HG02852 (cell line): ENCODE data around the gene RAD51B.
"Not testable (repeated sequence)": the region's sequence is repeated elsewhere in the genome, so short reads cannot be mapped to it uniquely, and the experiment has no call there.

Source experiments
- ATAC-seq: cut with Tn5 transposase; IDR thresholded peaks from one replicate; pipeline ENCODE4 v1.9.1; 2021; ENCODE audit warnings: mild to moderate bottlenecking, moderate library complexity; ENCODE audit not compliant: unreplicated experiment

Gene RAD51B

DNA sequence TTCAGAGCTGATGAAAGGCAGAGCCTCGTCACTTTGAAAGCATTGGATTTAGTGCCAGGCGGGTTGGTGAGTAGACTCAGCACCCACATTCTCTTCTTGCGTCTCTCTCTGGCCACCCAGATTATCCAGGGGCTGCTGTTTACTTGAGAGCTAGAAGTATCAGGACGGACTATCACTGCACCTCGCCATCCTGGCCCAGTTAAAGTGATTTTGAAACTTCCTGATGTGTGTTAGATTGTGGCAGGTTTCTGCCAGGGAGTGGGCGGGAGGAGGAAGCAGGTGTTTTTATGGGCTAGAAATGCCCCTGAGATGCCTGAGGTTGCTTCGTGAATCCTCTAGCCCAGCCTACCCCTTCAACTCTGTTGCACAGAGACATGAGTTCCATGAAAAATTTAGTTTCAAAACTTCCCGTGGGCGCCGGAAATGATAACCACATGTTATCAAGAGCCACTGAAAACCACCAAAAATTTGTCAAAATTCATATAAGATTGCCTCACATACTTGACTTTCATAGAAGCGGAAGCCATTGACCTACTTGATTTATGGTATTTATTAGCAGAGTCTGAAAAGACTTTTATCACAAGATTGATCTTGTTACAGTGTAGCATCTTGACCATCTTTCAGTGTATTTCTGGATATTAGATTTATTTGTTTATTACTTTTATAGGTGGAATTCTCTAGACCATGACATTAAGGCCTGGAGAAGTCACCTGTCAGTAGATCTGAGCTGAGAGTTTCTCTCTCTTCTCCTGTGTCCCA is 466.0 kb downstream of the RAD51B start:
- ATAC-seq = no peak

DNA sequence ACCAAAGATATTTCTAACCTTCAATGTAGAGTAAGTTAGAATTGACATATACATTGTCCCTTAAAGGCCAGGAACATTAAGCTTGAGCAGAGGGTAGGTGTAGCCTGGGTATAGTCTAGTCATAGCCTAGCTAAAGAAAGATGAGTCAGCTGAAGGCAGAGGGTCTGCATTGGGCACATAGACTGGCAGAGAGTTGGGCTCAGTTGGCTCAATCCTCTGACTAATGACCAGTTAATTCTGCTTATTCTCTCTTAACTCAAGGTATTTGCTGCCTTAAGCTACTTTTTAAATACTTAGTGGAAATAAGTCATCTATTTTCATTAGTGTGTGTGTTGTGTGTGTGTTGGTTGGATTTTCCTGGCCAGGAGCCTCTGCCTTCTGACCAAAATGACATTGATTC is 467.1 kb downstream of the RAD51B start:
- no peak for ATAC-seq

DNA sequence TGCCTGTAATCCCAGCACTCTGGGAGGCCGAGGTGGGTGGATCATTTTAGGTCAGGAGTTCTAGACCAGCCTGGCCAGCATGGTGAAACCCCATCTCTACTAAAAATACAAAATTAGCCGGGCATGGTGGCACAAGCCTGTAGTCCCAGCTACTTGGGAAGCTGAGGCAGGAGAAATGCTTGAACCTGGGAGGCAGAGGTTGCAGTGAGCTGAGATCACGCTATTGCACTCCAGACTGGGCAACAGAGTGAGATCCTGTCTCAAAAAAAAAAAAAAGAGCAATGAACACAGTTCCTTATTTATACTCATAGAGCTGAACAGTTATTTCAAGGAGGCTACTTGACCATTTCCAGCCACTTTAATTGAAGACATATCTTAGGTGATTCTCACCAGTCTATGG is 469.9 kb downstream of the RAD51B start:
- ATAC-seq = not testable (repeated sequence)

DNA sequence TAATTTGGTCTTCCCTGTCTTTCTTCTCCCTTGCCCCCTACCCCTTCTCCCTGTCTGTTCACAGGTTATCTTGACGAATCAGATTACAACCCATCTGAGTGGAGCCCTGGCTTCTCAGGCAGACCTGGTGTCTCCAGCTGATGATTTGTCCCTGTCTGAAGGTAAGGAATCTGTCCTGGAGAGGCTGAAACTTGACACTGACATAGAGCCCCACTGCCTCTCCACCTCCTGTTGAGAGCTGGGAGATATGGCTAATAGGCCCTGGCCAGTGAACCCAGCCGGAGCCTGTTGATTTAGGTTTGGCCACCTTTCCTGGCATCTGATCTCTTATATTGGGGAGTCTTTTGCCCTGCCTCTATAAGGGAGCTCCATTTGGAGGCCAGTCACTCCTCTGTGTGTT is 472.2 kb downstream of the RAD51B start:
- no peak for ATAC-seq

DNA sequence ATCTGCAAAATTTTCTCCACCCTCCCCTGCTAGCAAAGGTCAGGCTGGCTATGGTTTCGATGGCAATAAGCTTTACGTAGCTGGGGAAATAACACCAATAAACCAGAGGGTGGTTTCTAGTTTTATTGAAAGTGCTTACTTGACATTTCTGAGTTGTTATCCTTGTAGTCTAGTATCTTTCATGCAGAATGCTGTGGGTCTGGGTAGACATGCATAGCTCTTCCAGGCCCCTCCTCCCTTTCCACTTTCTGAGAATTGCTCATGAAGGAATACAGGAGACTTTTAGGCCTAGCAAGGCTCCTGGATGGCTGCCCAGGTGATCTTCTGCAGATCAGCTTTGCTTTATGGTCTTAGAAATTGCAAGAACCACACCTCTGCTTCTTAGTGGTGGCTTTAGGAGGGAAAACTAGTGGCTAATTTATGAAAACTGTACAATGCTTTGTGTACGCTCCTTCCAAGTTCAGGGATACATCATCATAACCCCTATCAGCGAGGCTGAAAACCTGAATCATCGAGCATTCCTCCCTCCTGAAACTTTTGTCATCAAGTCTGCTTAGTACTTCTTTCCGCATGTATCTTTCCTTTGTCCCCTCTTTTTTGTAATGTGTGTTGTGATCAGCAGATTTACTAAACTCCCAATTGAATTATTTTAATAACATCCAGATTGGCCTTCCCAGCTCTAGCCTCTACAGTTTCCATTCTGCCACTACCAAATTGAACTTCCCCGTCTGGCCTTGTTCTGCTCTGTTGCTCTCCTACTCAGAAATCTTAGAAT is 473.0 kb downstream of the RAD51B start:
- no peak for ATAC-seq

DNA sequence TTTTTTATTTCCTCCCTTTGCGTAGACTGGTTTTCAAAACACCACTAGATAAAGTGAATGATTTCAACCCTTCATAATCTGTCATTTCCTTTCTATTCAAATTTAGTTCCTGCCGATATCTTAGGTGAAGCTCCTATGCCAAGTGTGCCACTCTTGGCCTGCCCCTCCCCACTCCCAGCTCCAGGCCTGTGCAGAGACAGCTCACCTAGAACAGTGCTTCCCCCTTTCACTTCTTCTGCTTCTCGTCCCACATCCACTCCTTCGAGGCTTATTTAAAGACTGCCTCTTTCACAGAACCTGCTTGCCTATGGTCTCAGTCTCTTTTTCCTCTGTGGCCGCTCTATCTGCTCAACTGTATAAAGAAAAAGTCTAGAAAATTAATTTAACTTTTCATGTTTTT is 473.8 kb downstream of the RAD51B start:
- ATAC-seq = no peak

DNA sequence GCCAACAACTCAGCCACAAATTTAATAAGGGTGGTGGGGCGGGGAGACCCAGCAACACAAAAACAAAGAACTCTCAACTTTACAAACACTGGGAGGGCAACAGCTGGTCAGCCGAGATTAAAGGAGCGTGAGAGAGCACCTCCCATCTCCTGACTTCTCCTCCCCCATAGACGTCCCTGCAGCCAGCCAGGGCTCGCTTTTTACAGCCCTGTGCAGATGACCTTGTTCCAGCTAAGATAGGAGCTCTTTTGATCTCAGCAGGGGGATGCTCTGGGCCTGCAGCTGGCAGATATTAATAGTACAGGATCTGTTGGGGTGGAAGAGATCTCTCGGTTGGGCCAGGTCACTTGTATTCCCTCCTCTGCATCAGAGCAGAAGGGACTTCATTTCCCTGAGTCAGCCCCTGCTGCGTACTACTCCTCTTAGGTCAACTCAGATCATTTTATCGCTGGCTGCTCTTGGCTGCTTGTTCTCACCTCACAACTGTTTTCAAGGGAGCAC is 475.8 kb downstream of the RAD51B start:
- ATAC-seq = no peak

DNA sequence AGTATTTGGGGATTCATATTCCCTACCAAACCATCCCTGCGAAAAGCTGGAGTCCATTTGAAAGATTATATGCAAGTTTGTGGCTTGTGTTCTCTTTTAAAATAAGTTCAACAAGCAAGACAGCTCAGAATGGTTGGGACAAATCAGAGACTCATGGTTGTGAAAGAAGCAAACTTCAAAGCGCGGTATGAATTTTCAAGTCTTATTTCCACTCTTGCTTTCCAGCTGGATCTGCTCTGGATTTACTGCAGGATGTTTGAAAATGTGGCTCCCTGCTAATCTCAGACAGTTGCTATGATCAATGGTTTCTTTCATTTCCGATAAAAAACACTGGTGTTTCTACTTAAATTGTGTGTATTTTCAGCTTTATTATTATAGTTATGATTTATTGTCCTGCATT is 477.5 kb downstream of the RAD51B start:
- ATAC-seq = no peak

DNA sequence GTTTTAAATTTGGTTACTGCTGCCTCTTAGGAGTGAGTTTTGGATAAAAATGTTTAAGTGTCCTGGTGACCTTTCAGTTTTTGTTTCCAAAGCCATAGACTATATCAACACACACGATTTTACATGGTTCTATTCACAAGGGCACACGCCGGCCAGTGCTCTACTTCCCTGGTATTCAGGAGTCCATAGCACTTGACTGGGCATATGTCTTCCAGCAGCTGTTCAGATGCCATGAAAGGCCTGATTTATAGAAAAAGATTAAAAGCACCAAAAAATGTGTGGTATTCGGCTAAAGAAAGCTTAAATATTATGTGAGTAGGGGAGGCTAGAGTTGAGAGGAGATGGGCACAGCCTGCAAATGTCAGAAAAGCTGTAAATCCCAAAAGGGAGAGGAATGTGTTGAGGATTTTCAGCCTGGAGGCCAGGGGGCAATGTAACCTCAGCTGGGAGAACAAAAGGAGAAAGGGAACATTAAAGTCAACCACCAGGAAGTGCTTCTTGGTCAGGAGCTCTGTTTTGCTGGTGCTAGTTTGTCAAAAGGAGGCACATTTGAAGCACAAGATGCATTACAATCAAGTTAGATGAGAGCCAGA is 478.4 kb downstream of the RAD51B start:
- no peak for ATAC-seq

DNA sequence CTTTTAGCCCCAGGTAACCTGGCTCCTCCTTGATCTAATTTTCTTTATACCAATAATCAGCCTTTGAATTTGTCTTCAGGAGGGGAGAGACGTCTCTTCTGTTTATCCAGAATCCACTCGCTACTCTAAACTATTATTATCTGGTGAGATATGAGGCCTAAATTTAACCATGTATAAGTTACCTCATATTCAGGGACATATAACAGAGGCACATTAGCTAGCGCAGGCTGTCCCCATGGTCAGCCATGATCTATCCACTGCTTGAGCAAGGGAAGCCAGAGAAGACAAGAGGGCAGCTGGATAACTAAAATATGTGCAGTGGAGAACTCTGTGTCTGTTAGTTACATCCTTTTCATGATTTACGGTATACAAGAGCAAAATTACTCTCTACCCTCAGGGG is 481.0 kb downstream of the RAD51B start:
- no peak for ATAC-seq

DNA sequence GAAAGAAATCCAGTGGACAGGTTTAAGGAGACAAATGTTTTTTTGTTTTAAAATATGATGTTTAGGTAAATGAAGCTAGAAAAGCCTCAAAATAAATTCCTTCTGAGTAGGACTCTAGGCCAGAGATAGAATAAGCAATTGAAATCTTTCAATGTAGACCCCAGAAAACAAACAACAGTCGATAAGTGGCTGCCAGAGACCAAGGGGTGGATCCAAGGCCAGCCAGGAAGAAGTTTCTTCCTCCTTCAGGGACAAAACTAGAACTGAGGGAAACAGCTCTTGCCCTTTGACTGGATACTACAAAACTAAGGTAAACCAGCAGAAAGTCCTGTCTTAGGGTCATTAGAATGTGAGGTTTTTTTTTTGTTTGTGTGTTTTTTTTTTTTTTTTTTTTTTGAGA is 481.6 kb downstream of the RAD51B start:
- ATAC-seq = no peak

DNA sequence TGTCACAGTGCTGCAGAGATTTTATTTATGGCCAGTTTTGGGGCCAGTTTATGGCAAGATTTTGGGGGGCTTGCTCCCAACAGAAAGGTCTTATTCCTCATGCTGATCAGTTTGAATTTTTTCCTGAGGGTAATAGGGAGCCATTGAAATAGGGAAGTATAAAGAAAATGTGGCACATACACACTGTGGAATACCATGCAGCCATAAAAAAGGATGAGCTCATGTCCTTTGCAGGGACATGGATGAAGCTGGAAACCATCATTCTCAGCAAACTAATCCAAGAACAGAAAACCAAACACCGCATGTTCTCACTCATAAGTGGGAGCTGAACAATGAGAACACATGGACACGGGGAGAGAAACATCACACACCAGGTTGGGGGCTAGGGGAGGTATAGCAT is 483.4 kb downstream of the RAD51B start:
- ATAC-seq = not testable (repeated sequence)

DNA sequence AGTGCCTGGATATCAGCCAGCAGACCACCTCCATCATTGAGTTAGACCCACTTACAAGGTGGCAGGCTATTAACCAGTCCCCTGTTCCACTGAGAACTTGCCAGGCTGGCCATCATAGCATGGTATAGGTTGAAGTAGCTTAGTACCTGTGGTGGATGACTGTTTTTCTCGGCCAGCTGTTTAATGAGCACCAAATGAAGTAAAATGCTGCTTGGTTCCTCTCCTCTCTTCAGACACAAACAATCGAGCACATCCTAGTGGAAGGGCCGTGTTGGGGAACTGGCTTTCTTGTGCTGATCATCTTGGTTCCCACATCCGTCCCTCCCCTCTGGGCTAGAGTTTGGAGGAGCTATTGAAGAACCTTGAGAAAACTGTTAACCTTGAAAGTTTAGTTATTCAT is 486.2 kb downstream of the RAD51B start:
- no peak for ATAC-seq

DNA sequence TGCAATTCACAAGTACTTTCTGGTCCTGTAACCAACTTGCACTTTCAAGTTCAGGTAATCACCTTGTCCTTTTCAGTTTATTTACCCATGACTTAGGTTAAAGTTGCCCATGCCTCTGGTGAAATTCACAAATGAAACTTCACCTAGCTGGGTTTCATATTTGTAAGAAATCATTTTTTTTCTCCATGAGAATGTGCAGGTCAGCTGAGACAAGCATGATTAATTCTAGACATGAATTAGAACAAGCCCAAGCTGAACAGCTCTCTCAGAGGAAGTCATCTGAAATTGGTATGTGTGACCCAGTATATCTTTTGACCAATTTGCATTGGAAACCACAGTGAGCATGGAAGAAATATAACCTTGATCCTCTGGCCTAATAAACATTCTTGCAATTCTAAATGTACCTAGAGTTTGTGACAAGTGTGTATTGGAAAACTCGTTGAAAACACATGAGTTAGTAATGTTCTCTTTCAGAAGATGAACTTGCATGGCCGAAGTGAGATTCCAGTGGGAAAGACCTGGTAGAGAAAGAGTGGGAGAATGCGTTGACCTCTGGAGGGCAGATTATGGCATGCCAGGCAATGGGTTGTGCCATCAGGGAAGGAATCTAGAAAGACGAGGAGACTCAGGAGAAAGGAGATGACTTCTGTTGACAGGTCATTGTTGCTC is 486.8 kb downstream of the RAD51B start:
- no peak for ATAC-seq

DNA sequence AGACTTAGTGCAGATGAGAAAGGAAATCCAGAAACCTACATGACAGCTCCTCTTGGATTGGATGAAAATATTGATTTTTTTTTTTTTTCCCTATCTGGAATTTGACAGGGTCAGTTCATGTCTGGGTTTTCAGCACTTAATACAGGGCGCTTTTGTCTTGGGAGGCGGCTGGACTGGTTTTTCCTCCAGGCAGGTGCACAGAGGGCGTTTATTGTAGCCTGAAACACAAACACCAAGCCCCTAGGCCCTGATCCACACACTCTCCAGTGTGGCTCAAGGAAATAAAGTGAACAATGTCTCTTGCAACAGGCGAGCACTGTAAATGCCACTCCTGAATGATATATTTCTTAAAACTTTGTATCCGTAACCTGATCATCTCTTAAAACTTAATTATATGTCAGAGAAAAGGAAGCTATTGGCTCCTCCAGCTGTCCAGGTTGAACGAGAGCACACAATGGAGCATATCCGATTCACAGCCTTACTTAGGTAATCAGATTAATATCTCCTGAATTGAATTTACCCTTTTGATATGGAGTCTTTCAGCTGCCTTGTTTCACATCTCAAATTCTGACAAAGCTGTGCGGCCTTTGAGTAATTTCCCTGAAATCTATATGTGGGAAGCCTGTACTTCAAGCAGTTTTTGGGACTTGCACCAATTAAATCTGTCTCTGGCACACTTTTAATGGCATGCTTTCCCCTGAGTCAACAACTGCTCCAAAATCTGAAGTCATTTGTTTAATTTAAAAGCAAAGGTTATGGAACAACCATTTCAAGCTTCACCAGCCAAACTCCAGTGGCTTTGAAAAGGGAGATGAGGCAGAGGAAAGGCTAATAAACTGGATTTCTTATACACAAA is 487.6 kb downstream of the RAD51B start:
- no peak for ATAC-seq

DNA sequence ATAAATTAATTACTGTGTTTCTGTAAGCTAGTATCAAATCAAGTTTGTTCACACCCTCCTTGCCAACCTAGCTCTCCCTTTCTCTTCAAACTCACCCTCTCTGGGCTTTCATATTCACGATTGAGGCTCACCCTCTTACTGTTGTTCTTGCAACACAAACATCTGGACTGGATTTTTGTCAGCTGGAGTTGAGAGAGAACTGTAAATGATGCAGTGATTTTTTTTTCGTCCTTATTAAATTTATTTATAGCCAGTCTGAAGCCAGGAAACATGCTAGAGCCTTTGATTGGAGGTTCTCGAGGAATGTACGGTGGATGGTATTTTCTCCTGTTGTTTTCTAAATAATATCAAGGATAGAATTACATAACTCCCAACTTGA is 488.2 kb downstream of the RAD51B start:
- no peak for ATAC-seq

DNA sequence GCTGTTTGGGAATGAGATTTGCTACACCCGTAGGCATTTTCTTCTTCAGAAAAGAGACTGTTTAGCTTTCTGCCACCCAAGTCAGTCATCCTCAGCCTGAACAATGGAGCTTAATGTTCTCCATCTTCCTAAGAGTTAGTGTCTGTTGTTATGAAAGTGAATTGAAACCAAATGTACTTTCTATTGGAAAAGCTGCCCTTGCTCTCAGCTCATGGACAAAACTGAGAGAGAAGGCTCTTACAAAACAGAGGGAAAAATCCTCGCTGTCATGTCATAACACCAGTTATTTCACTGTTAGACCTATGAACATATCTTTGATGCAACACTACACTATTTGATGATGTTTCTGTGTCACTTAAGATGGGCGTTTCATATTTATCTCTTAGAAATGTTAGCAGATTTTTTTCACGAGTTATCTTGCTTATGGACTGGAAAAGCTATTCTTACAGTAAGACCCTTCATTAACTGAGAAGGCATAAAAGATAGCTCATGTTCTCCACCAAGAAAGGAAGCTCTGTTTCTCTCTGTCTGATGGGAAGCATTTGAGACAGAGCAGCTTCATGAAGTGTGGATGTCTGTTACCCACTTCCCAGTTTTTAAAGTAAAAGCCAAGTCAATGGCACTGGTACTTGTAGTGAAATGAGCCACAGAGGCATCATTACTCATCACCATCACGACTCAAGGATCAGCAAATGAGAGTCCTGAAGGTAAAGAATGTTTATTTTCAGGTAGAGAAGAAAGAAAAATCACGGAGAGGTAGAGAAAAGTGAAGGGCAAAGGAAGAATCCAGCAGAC is 489.3 kb downstream of the RAD51B start:
- ATAC-seq = no peak

DNA sequence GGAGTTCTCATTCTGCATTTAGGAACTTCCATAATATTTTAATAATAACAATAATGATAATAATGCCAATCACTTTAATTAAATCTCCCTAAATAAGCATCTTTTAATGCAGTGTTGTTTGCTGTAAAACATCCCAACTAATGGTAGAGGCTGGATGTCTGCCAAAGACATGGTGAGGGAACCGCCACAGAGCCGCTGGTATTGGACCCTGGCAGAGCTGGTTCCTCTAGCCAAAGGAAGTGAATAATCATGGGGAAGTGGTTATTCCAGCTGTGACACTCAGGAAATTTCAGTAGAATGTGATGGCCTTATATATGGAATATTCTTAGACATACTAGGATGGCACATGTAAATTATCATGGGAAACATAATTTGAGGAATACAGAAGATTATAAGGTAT is 490.0 kb downstream of the RAD51B start:
- ATAC-seq = no peak

DNA sequence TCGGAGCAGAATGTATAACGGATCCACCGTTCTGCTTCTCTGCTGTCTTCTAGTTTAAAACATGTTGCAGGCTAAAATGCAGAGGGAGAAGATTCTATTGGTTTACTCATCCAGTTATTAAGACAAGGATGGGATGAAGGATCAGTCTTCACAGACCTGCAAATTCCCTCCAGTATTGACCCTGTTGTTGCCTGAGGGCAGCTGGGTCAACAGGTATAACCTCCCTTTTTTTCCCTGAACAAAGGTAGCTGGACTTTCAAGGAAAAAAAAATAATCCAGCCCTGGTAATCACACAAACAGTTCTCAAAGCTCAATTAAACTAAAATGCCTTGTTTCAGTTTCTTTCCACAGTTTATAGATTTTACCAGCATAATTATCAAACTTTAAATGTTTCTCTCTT is 492.7 kb downstream of the RAD51B start:
- ATAC-seq = no peak
